Muscle layer of duodenum (tissue), 2 donors: ENCODE data around the gene TECPR1.
A peak's percentile ranks its signal among the peaks of the same experiment; 100 is the strongest.

Experiments used
- H3K27ac ChIP-seq: one replicate; pipeline ENCODE4 v1.7.0; 2013; ENCODE audit warnings: mild to moderate bottlenecking, low read length
- H3K27me3 ChIP-seq: one replicate; pipeline ENCODE4 v1.7.0; 2013; ENCODE audit warnings: low read depth, mild to moderate bottlenecking, control low read depth, low read length
- H3K36me3 ChIP-seq, 2 donors: one replicate each; pipeline ENCODE4 v1.7.0; 2013; ENCODE audit warnings: low read length in 2 of 2, control low read depth in 1 of 2, mild to moderate bottlenecking in 1 of 2; ENCODE audit not compliant: insufficient read depth in 2 of 2, control insufficient read depth in 1 of 2
- H3K4me1 ChIP-seq, 2 donors: one replicate each; pipeline ENCODE4 v1.7.0; 2013; ENCODE audit warnings: low read length in 2 of 2, mild to moderate bottlenecking in 2 of 2, control low read depth in 1 of 2, moderate library complexity in 1 of 2; ENCODE audit not compliant: insufficient read depth in 2 of 2, control insufficient read depth in 1 of 2
- H3K4me3 ChIP-seq, 2 donors: one replicate each; pipeline ENCODE4 v1.7.0; 2013; ENCODE audit warnings: low read length in 2 of 2, low read depth in 1 of 2, mild to moderate bottlenecking in 1 of 2
- H3K9me3 ChIP-seq, 2 donors: one replicate each; pipeline ENCODE4 v1.7.0; 2013; ENCODE audit warnings: low read length in 2 of 2, control low read depth in 1 of 2, mild to moderate bottlenecking in 1 of 2; ENCODE audit not compliant: control insufficient read depth in 1 of 2
- donor health status: healthy.

TECPR1 gene

GRCh38 chr7:98289333-98289875 lies 37.4 kb upstream of the TECPR1 start:
- Histone ChIP-seq H3K4me1 (peaks cover 36 to 52% of the 10 kb centered on the region in 2 donors), H3K36me3 (peaks cover 28 to 44% of the 10 kb centered on the region in 2 donors), H3K27ac (no peak overlapping the region), H3K4me3 (no peak overlapping the region), H3K9me3 (no peaks in the 10 kb centered on the region), H3K27me3 (no peaks in the 10 kb centered on the region)

DNA sequence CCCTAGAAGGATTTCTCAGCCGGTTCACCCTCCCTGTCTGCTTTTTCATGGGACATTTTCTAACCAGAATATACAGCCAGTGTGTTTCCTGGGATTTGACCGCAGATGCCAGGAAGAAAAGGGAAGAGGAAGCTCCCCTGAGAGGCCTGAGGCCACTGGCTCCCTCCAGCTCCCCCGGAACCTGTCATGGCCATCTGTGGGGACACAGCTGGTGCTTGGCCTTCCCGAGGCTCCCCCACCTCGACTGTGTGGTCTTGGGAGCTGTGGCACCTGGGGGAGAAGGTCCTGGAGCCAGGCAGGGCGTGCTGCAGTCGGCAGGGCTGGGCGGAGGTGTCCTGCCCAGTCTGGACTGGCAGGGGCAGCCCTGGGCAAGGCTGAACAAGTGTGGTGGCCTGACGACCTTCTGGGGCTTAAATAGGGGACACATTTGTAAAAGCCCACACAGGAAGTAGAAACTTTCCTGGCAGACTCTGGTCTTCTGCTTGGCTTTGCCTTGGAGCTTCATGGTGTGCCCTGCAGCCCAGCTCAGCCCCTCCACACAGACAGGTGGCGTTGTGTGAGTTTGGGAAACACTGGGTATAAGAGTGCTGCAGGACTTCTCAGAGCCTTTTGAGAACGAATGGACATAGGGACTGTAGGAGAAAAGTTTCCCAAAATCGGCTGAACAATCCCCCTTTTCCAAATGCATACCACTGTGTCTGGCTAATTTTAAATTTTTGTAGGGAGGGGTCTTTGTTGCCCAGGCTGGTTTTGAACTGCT lies 36.2 kb upstream of the TECPR1 start:
- no peak overlapping the region for H3K27ac ChIP-seq
- H3K4me1 ChIP-seq, result peaks cover 37 to 64% of the 10 kb centered on the region in 2 donors
- no peaks in the 10 kb centered on the region for H3K27me3 ChIP-seq
- no peak overlapping the region for H3K4me3 ChIP-seq
- peaks cover 22 to 36% of the 10 kb centered on the region in 2 donors for H3K36me3 ChIP-seq
- H3K9me3 ChIP-seq, result no peaks in the 10 kb centered on the region

GRCh38 chr7:98287486-98287959 lies 35.5 kb upstream of the TECPR1 start:
- H3K36me3 ChIP-seq, result peaks cover 16 to 31% of the 10 kb centered on the region in 2 donors
- no peaks in the 10 kb centered on the region for H3K27me3 ChIP-seq
- no peaks in the 10 kb centered on the region for H3K9me3 ChIP-seq
- H3K4me1 ChIP-seq, result peaks cover 37 to 71% of the 10 kb centered on the region in 2 donors
- peak overlapping the region; percentile 96 for H3K27ac ChIP-seq
- H3K4me3 ChIP-seq, result no peak overlapping the region

- no peaks in the 10 kb centered on the region for H3K9me3 ChIP-seq
- peaks cover 13 to 25% of the 10 kb centered on the region in 2 donors for H3K36me3 ChIP-seq
- peak overlapping the region; percentile 96 for H3K27ac ChIP-seq
- peak overlapping the region; percentile 26 to 87 for H3K4me3 ChIP-seq
- no peaks in the 10 kb centered on the region for H3K27me3 ChIP-seq
- peaks cover 37 to 72% of the 10 kb centered on the region in 2 donors for H3K4me1 ChIP-seq
Observed at GRCh38 chr7:98286701-98287485, 34.9 kb upstream of the TECPR1 start.

DNA sequence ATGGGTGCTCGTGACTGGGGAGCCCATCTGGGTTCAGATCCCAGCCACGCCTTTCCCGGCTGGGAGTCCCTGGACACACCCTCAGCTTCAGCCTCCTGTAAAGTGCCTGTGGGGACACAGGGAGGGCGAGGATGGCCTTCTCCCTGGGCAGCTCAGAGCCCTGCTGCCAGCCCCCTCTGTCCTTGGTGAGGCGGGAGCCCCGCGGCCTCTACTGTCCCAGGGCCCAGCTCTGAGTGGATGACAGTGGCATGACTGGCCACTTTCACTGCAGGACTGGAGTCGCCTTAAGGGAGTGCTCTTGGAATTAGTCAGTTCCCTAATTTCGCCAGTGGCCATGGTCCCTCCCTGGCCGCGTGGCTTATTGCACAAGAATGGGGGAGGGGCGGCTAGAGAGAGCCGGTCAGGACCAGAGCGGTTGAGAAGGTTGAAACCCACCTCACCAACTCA lies 34.1 kb upstream of the TECPR1 start:
- Histone ChIP-seq H3K4me3 (peak overlapping the region; percentile 26 to 87), H3K9me3 (no peaks in the 10 kb centered on the region), H3K4me1 (peaks cover 37 to 72% of the 10 kb centered on the region in 2 donors)

GRCh38 chr7:98285157-98286092 lies 33.4 kb upstream of the TECPR1 start:
- H3K9me3 ChIP-seq, result no peaks in the 10 kb centered on the region
- peak overlapping the region; percentile 86 to 87 for H3K4me3 ChIP-seq
- H3K4me1 ChIP-seq, result peaks cover 41 to 78% of the 10 kb centered on the region in 2 donors

More for the DNA sequence above, 34.1 kb upstream of the TECPR1 start:
- H3K36me3 ChIP-seq, result peaks cover 8 to 19% of the 10 kb centered on the region in 2 donors
- peak overlapping the region; percentile 96 for H3K27ac ChIP-seq
- no peaks in the 10 kb centered on the region for H3K27me3 ChIP-seq

DNA sequence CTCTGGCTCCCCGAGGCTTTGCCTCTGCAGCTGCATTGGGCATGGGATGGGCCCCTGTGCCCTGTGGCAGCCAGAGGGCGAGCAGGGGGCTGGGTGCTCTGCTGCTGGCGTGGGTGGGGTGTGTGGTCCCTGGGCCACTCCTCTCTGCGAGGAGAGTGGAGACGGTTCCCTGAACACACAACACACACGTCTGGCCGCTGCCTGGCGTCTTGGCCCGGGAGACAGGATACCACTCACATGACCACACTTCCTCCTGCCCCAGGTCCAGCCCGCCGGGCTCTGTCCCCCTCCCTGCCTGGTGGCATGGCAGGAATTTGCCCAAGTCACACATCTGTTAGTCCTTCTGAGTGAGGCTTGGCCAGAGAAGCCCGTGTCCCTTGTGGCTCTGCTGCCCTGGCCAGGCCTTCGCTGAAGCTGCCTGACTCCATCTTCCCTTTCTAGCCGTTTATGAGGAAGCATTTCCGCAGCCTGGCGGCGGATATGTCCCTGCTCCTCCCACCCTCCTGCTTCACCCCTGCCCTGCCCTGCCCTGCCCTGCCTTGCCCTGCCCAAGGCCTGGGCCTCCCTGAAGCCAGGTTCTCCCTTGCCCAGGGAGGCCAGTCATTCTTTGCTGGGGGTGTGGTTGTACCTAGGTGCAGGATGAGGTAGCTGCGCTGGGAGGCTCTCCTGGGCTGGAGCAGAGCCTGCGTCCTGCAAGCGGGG lies 32.5 kb upstream of the TECPR1 start:
- no peaks in the 10 kb centered on the region for H3K27me3 ChIP-seq
- peaks cover 41 to 76% of the 10 kb centered on the region in 2 donors for H3K4me1 ChIP-seq
- peak overlapping the region; percentile 86 to 87 for H3K4me3 ChIP-seq
- peak overlapping the region; percentile 96 for H3K27ac ChIP-seq
- peaks cover 8 to 12% of the 10 kb centered on the region in 2 donors for H3K36me3 ChIP-seq
- H3K9me3 ChIP-seq, result no peaks in the 10 kb centered on the region

More at GRCh38 chr7:98285157-98286092, 33.4 kb upstream of the TECPR1 start:
- Histone ChIP-seq H3K27ac (peak overlapping the region; percentile 96), H3K27me3 (no peaks in the 10 kb centered on the region), H3K36me3 (peaks cover 8 to 13% of the 10 kb centered on the region in 2 donors)

GRCh38 chr7:98283887-98284222 lies 31.8 kb upstream of the TECPR1 start:
- peaks cover 41 to 71% of the 10 kb centered on the region in 2 donors for H3K4me1 ChIP-seq
- no peaks in the 10 kb centered on the region for H3K9me3 ChIP-seq
- H3K27ac ChIP-seq, result peak overlapping the region; percentile 96
- peak overlapping the region; percentile 86 to 87 for H3K4me3 ChIP-seq
- H3K27me3 ChIP-seq, result no peaks in the 10 kb centered on the region
- H3K36me3 ChIP-seq, result peaks cover 8% of the 10 kb centered on the region in 2 donors

- Histone ChIP-seq H3K9me3 (no peaks in the 10 kb centered on the region), H3K4me3 (peak overlapping the region; percentile 86 to 87), H3K4me1 (peaks cover 38 to 66% of the 10 kb centered on the region in 2 donors), H3K36me3 (peaks cover 7 to 8% of the 10 kb centered on the region in 2 donors), H3K27me3 (no peaks in the 10 kb centered on the region), H3K27ac (peak overlapping the region; percentile 96)
Observed at GRCh38 chr7:98283127-98283886, 31.3 kb upstream of the TECPR1 start.
